Endothelial cell of umbilical vein (primary cell): ENCODE data around the gene MACF1.

ENCODE experiments used
- CTCF ChIP-seq, 2 donors: IDR thresholded peaks; 1 replicate in 1 of 2; 2 replicates in 1 of 2; pipeline ENCODE4 v1.5.1; 2011; ENCODE audit warnings: low read length in 2 of 2, mild to moderate bottlenecking in 2 of 2, moderate library complexity in 2 of 2, control low read depth in 1 of 2, inconsistent platforms in 1 of 2, low read depth in 1 of 2; ENCODE audit not compliant: insufficient read depth in 1 of 2; ENCODE audit errors: extremely low read depth in 1 of 2
- EZH2 ChIP-seq: IDR thresholded peaks from 2 replicates; pipeline ENCODE4 v1.6.1; 2012; ENCODE audit warnings: borderline replicate concordance, low read depth, mild to moderate bottlenecking, moderate library complexity, low read length, inconsistent platforms; ENCODE audit not compliant: severe bottlenecking
- POLR2A ChIP-seq: IDR thresholded peaks from 2 replicates; pipeline ENCODE4 v1.6.1; 2012; ENCODE audit warnings: low read depth, mild to moderate bottlenecking, control low read depth, low read length
- POLR2AphosphoS5 ChIP-seq: IDR thresholded peaks from 2 replicates; pipeline ENCODE4 v1.6.1; 2012; ENCODE audit warnings: low read depth, mild to moderate bottlenecking, control low read depth, low read length, moderate library complexity; ENCODE audit not compliant: insufficient read depth

- TF ChIP-seq POLR2AphosphoS5 (no peak), POLR2A (no peak), CTCF (IDR thresholded peaks at IDR 0.05; ENCODE audit: extremely low read depth in 1 of 2, insufficient read depth in 1 of 2, low read depth in 1 of 2, low read length in 2 of 2) (no peak), EZH2 (no peak)
Measured at GRCh38 chr1:39196244-39197215, 8.0 kb upstream of the MACF1 start.
